PC-3 (cell line): ENCODE data around the gene HOXA6. TPM values are rescaled to one million over a fixed set of nuclear protein-coding genes. Genes with fewer than 3 reads are reported as not detected.

Source experiments
- ATAC-seq: fragments of 200-7000 bp; cut with Tn5 transposase; 2 replicates; pipeline ENCODE4 v1.9.1; 2020; ENCODE audit warnings: mild to moderate bottlenecking, moderate library complexity
- BruUV-seq: library from RNA; stranded (reverse); fragments of 400-500 nt; replicated peaks from 2 replicates; lab custom pipeline; 2021; lab: Mats Ljungman, UMichigan
- CTCF ChIA-PET: fragments of 300-600 bp; sonication (Branson Sonifier 250); formaldehyde crosslinking; loops from one replicate; lab custom pipeline; 2022; ENCODE audit warnings: antibody characterized with exemption; lab: Charles Lee
- POLR2A ChIA-PET: fragments of 300-600 bp; sonication (Branson Sonifier 250); formaldehyde crosslinking; loops from one replicate; lab custom pipeline; 2022; ENCODE audit warnings: antibody characterized with exemption; ENCODE audit not compliant: unreplicated experiment; lab: Charles Lee
- DNase-seq: peaks from one replicate; pipeline ENCODE4 v3.0.0-alpha.2; 2015
- H2AFZ ChIP-seq: fragments of 300-600 bp; sonication (generic); 2 replicates; pipeline ENCODE4 v1.6.0; 2016; ENCODE audit warnings: antibody characterized with exemption, low read length
- H3F3A ChIP-seq: fragments of 300-600 bp; sonication (generic); one replicate; pipeline ENCODE4 v1.6.0; 2017; ENCODE audit warnings: antibody characterized with exemption, low read length, control low read depth, mild to moderate bottlenecking; ENCODE audit not compliant: unreplicated experiment
- H3K27ac ChIP-seq: fragments of 300-600 bp; sonication (generic); 2 replicates; pipeline ENCODE4 v1.5.1; 2016; ENCODE audit warnings: mild to moderate bottlenecking, low read length
- H3K27me3 ChIP-seq: fragments of 300-600 bp; sonication (generic); 2 replicates; pipeline ENCODE4 v1.6.1; 2016; ENCODE audit warnings: low read length, mixed read lengths
- H3K36me3 ChIP-seq: fragments of 300-600 bp; sonication (generic); 2 replicates; pipeline ENCODE4 v1.6.1; 2016; ENCODE audit warnings: low read depth, mixed run types, low read length, mixed read lengths
- H3K4me1 ChIP-seq: fragments of 300-600 bp; sonication (generic); 2 replicates; pipeline ENCODE4 v1.5.1; 2016; ENCODE audit warnings: low read length; ENCODE audit not compliant: insufficient read depth
- H3K4me2 ChIP-seq: fragments of 300-600 bp; sonication (generic); 2 replicates; pipeline ENCODE4 v1.6.0; 2016; ENCODE audit warnings: low read length
- H3K4me3 ChIP-seq: fragments of 300-600 bp; sonication (generic); 2 replicates; pipeline ENCODE4 v1.5.1; 2016; ENCODE audit warnings: mild to moderate bottlenecking, low read length, mixed read lengths
- H3K79me2 ChIP-seq: fragments of 300-600 bp; sonication (generic); 2 replicates; pipeline ENCODE4 v1.6.1; 2017; ENCODE audit warnings: low read length, mixed read lengths
- H3K9ac ChIP-seq: fragments of 300-600 bp; sonication (generic); 2 replicates; pipeline ENCODE4 v1.6.0; 2016; ENCODE audit warnings: mild to moderate bottlenecking, low read length
- H3K9me2 ChIP-seq: fragments of 300-600 bp; sonication (generic); replicated peaks from 2 replicates; pipeline ENCODE4 v1.6.1; 2016; ENCODE audit warnings: mixed run types, low read length, mixed read lengths
- H3K9me3 ChIP-seq: fragments of 300-600 bp; sonication (generic); 2 replicates; pipeline ENCODE4 v1.6.1; 2016; ENCODE audit warnings: low read length, mixed read lengths
- H4K20me1 ChIP-seq: fragments of 300-600 bp; sonication (generic); 2 replicates; pipeline ENCODE4 v1.6.1; 2016; ENCODE audit warnings: low read length, mixed read lengths
- CTCF ChIP-seq: fragments of 300-600 bp; sonication (generic); conservative IDR thresholded peaks from 2 replicates; pipeline ENCODE4 v1.5.1; 2017; ENCODE audit warnings: antibody characterized with exemption, low read depth, mild to moderate bottlenecking, low read length
- EZH2 ChIP-seq: fragments of 300-600 bp; sonication (generic); IDR thresholded peaks from one replicate; pipeline ENCODE4 v1.6.1; 2017; ENCODE audit warnings: antibody characterized with exemption, mild to moderate bottlenecking, low read length; ENCODE audit not compliant: unreplicated experiment
- EZH2phosphoT487 ChIP-seq: fragments of 300-600 bp; sonication (generic); IDR thresholded peaks from 2 replicates; pipeline ENCODE4 v1.6.1; 2018; ENCODE audit warnings: mild to moderate bottlenecking, antibody characterized with exemption, low read length, borderline replicate concordance
- intact Hi-C: fragments of 100-400 bp; cut with micrococcal nuclease; formaldehyde crosslinking; loops from 2 replicates; pipeline ENCODE4 v1.9.0; 2023
- total RNA-seq: library from RNA; depleted of rRNA; stranded (reverse); fragments of >200 nt; gene quantifications from 2 replicates; pipeline ENCODE4 v1.2.3, GENCODE V29; 2014

The HOXA6 gene
- total RNA-seq, 1 experiment from 2014 or later = 8.3 TPM

GRCh38 chr7:27118580-27118979 lies 29.0 kb downstream of the HOXA6 start:
- POLR2A ChIA-PET = no interaction called here
- Histone ChIP-seq H3K36me3 (no peaks in the 10 kb centered on the region; the same call in 1 of the 2 replicates), H3K9ac (no peak overlapping the region), H3K4me3 (no peak overlapping the region), H3K4me1 (peaks cover 23% of the 10 kb centered on the region), H3K9me3 (no peaks in the 10 kb centered on the region), H3K9me2 (no peaks in the 10 kb centered on the region), H3F3A (peaks cover 3% of the 10 kb centered on the region), H3K27me3 (no peaks in the 10 kb centered on the region), H2AFZ (no peak overlapping the region), H3K79me2 (peaks cover 54% of the 10 kb centered on the region), H4K20me1 (no peaks in the 10 kb centered on the region), H3K27ac (no peak overlapping the region), H3K4me2 (no peak overlapping the region)
- CTCF ChIA-PET = no interaction called here
- TF ChIP-seq EZH2phosphoT487 (no peak), EZH2 (no peak), CTCF (no peak)
- intact Hi-C loops = no loop called here
- BruUV-seq = no TSS peak
- ATAC-seq (no peak), DNase-seq (no peak)

GRCh38 chr7:27117887-27118491 lies 29.6 kb downstream of the HOXA6 start:
- H3K79me2 ChIP-seq = peaks cover 60% of the 10 kb centered on the region
- H3K9me3 ChIP-seq = no peaks in the 10 kb centered on the region
- no peaks in the 10 kb centered on the region; the same call in 1 of the 2 replicates for H3K36me3 ChIP-seq
- ATAC-seq (no peak), DNase-seq (no peak)
- no peaks in the 10 kb centered on the region for H3K9me2 ChIP-seq
- peaks cover 23% of the 10 kb centered on the region for H3K4me1 ChIP-seq
- no peak overlapping the region for H3K9ac ChIP-seq
- CTCF ChIA-PET = no interaction called here
- no peak overlapping the region for H3K4me2 ChIP-seq
- no peaks in the 10 kb centered on the region for H4K20me1 ChIP-seq
- H2AFZ ChIP-seq = no peak overlapping the region
- BruUV-seq = no TSS peak
- H3K4me3 ChIP-seq = no peak overlapping the region
- TF ChIP-seq EZH2 (no peak), CTCF (no peak), EZH2phosphoT487 (no peak)
- intact Hi-C loops = no loop called here
- H3K27me3 ChIP-seq = no peaks in the 10 kb centered on the region
- H3K27ac ChIP-seq = no peak overlapping the region
- POLR2A ChIA-PET = no interaction called here
- peaks cover 3% of the 10 kb centered on the region for H3F3A ChIP-seq
